Measurements from ENCODE around the gene GEMIN8.

The GEMIN8 gene

DNA sequence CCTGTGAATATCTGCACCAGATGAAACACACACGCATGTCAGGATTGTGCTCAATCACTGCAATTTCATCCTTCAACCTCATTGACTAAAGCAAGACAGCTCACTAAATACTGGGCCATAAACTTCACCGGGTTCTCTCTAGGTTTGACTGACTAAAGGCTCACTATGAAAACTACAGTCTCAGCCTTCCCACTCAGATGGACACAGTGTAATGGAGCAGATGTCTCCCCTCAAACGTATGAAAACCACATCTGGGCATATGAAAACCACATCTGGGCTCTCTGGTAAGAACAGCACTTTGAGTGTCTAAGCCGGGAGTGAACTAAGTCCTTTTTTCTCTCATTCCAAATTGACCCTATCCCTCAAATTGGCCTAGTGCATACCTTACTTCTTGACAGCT is 15.2 kb downstream of the GEMIN8 start:
- DNase-seq, result no peak

DNA sequence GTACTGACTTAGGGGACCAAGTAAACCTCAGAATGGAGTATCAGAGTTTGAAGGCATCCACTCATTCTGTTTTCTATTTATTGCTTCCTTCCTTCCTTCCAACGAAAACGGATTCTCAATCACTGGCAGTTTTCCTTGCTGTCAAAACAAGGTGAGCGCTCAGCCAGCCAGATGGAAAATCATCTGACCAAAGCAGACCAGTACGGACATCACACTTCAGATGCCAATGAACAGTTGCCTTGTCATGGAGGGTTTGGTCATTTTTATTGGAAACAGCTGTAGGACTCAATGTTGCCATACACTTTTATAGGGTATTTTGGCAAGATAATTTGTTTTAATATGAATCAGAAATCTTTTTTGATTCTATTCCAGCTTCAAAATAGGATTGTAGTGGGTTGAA is 16.6 kb downstream of the GEMIN8 start:
- DNase-seq, result no peak

DNA sequence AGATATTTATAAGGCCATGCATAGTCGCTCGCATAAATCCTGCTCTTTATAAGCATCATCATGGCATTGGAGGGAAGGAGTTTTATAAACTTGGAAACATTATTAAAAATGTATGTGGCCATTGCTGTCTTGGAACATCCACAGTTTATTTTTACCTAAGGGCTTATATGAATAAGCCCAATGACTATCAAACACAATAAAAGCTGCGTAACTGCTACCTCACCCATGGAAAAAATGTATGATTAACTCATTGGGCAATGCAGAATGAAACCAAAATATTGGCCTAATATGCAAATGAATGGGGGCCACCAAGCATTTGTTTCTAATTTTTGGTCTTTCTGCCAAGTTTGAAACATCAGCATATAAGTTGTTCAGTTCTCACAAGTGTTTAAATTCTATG is 19.1 kb downstream of the GEMIN8 start:
- no peak for DNase-seq

DNA sequence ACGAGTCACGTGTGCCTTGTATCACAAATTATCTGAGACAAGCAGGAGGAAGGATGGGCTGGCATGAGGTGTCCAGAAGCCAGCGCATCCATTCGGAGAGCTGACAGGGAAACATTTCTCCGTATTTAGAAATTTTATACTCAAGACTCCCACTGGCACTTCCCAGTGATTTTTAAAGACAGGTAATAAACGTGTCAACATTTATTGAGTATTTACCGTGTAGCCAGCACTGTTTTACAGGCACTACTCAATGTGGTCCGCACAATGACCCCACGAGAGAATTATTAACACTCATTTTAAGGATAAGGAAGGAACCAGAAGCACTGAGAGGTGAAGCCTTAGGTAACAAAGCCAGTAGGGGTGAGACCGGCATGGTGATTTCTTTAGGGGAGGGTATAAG is 23.2 kb downstream of the GEMIN8 start:
- DNase-seq, result no peak

DNA sequence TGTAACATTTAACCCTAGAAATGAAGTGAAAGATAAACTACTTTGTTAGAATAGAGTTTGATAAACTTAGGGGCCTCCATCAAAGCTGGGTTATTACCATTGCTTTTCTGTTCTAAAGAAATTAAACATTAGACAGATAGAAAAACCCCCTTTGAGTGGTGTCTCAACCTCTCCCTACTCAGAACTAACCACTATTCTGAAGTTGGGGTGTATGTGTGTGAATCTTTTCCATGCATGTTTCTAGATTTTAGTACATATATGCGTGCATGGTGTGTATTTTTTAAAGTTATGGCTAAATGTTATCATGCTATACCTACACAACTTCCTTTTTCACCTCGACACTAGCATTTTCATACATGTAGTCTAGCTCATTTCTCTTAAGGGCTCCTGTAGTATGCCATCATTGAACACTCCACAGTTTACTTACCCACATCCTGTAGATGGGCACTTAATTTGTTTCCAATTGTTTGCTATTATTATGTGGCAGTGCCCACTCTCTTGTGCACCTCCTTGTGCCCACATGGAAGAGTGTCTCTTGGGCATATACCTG is 25.7 kb downstream of the GEMIN8 start:
- no peak for DNase-seq

DNA sequence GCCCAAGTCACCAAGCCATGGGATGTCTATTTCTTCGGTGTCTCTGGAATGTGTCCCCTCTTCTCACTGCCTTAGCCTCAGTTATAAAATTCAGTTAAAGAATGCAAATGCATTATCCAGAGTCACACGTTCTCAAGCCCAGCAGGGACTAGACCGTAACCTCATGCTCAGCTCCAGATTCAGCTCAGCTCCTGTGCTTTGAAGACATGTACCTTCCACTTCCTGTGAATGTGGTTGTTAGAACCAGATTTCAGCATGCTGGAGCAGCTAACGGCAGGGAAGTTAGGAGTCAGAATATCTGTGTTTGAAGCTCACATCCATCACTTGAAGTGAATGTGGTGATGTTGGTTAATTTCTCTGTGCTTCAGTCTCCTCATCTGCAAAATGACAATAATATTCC is 26.7 kb downstream of the GEMIN8 start:
- DNase-seq, result no peak

DNA sequence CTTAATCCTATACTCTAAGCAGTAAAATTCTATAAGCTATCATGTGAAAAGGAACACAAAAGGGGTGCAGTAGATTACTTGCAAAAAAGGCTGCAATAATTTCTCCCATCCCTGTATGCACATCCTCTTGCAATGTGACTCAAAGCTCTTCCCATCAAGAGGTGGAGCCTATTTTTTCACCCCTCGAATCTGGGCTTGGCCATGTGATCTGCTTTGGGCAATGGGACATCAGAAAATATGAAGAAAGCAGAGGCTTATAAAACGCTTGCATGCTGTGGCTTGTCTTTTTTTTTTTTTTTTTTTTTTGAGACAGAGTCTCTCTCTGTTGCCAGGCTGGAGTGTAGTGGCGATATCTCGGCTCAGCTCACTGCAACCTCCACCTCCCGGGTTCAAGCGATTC is 33.0 kb downstream of the GEMIN8 start:
- DNase-seq, result no peak

DNA sequence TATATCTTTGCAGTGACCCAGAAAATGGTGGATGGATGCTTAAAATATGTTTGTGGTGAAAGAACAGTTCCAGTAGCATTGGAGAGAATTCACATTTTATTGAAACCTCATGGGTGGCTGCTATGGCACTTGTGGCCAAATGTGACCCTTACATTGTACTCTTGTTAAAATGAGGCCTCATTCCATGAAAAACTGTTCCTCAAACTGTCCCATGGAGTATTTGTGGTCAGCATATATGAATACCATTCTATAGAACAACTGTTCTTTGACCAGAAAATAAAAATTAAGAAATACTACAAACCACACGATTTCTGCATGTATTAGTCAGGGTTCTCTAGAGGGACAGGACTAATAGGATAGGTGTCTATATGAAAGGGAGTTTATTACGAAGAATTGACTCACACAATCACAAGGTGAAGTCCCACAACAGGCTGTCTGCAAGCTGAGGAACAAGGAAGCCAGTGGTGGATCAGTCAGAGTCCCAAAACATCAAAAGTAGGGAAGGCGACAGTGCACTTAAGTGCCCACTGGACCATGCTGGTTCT is 35.1 kb downstream of the GEMIN8 start:
- DNase-seq, result no peak

DNA sequence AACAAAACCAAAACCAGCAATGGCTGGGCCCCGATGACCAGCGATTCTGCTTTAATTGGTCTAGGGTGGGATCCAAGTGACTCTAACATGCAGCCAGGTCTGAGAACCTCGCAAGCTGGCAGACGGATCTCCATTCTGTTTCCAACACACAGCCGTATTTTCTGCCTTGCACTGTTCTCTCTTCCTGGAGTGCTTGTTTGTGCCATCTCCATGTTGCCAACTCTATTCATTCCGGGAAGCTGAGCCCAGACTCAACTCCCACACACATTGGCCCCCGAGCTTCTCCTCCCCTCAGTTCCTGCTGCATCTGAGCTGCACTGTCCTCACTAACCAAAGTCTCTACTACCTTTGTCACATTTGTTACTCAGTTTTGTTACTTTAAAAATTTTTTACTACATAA is 35.6 kb downstream of the GEMIN8 start:
- DNase-seq, result no peak

DNA sequence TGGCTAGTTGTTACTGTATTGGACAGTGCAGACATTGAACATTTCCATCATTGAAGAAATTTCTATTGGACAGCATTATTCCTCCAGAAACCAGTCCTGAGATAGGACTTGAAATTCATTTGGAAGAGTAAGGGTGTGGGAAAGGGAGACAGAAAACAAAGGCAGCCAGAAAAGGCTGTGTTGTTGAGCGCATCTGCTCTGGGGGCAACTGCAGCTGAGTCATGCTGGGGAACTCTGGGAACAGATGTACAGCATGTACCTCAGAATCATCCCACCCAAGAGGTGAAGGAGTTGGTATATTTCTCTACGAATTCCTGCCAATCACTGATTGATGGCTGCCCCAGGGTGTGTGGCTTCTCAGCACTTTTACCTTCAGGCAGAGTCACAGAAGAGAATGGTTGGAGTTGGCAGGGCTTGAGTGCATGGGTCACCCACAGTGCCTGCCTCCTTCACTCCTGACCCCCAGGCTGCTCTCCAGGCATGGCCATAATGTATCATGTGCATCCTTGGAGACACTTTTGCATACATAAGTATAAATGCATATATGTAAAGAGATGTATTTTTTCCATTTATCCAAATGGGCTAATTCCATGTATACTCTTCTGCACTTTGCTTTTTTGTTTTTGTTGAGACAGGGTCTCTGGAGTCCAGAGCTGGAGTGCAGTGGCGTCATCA is 39.4 kb downstream of the GEMIN8 start:
- no peak for DNase-seq

DNA sequence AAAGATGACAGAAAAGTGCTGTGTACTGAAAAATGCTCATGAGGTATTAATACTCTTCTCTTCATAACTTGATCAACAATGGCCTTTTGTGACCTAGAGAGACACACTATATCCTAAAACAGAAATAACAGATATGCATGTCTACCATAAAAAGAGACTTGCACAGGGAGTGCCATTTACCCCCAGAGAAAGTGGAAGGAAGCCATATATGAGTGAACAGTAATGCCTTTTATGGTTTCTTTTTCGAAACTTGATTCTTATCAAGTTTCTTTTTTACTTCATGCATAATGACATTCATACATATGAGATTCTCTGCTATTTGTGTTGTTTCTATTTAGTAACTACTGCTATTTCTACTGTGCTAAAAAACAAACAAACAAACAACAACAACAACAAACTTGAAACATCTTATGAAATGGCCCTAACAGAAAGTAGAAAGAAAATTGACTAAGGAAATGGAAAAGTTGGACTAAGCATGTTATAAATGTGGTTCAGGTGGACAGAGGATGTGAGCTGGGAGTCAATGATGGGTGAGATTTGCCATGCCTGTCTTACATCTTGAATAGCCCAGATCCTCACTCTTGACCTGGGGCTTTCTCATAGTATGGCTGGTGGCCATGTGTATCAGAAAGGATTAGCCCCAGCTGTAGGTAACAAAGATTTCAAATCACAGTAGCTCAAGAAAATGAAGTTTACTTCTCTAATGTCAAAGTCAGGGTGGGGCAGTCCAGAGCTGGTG is 43.8 kb downstream of the GEMIN8 start:
- no peak for DNase-seq

DNA sequence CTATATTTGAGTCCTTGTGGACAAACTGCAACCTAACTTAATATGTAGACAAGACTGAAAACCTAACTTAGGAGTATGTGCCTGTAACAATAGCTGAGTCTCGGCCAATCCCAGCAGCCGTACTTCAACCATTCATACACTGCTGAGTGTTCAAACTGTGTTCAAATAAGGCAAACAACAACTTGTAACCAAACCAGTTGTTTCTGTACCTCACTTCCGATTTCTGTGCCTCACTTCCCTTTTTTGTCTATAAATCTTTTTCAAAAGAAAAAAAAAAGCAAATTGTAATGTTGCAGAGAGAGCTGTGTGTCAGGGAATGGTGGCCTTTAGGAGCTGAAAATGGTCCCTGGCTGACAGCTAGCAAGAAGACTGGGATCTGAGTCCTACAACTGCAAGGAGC is 46.0 kb downstream of the GEMIN8 start:
- no peak for DNase-seq

DNA sequence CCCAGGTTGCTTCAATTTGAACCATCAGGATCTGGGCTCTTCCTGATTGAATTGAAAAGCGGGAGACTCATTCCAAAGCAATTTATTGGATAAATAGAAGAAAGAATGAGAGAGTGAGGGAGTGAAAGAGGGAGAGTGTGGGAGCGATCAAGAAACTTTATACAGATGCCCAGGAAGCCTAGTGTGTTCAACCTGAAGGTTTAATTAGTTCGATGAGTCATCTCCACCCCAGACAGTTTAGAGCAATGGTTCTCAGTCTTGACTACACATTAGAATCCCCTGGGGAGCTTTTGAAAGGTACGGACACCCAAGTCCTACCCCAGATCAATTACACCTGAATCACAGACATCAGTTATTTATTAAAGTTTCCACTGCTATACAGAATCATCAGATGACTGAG is 61.5 kb downstream of the GEMIN8 start:
- no peak for DNase-seq

DNA sequence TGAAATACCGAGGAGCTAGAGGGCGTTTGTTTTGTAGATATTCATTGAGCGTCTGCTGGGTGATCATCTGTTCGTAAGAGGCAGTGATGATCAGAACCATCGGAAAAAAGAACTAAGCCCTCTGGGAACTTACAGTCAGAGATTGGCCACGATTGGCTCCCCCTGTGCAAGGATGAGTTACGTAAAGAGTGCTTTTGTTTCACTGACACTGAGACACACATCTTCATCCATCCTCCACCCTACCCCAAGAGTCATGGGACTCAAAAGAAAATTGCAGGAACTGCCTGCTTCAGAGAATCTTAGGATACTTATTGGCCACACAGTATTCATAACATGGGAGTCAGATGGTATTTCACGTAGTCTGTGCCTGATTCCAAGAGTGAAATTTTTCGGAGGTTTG is 62.1 kb downstream of the GEMIN8 start:
- no peak for DNase-seq

DNA sequence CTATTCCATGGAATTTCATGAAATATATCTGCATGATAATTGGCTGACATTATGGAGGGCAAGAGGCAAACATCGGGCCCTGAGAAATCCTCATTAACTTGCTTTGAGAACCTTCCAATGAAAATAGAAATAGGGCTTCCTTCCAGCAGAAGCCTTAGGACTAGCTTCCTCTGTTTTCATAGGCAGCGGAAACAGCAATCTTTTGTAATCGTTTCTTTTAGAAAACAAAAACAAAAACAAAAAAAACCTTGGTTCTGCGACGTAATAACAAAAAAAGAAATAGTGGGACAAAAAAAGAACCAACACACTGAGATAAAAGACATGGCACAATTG is 62.9 kb downstream of the GEMIN8 start:
- no peak for DNase-seq

DNA sequence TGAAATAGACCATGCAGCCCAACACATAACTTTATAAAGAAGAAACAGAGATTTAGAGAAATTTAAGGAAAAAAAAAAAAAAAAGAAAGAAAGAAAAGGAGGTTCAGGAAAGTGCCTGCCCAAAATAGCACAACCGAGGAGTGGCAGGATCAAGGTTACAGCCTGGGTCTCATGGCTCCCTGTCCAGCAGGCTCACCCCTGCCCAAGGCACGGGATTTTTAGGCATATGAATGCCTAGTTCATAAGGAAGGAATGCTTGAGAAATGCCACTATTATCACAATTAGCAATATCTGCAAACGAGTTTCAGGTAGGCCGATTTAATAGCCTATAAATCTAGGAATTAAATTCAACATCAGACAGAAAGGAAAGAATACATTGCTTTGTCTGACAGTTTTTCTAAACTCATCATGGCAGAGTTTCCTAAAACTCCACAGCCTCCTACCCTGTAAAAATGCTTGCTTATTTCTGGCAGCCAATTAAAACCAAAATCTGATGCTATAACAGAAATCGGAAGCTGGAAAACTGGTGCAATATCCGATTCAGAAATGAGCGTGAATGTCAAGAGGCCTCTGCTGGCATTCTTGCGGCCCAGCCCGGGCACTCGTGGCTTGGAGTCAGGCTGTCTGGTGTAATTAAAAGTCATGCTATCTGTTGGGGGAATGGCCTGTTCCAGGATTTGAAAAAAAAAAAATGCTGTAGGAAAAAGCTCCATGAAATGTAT is 63.5 kb downstream of the GEMIN8 start:
- DNase-seq, result no peak

DNA sequence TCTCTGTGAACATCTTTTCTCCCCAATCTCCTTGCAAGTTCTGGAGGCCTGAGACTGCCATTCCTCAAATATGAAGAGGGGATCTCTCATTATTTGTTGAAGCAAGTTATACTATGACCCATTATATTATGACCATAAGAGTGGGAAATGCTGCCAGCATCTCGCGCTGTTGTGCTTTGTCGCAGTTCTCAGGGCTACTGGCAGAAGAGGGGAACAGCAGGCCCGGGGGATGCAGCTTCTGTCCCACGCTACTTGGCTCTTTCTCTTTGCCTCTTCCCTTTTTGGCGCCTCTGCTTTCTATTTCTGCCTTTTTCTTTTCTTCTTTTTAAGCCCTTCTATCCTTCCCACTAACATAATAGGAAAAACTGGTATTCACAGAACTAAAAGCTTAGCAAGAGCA is 64.2 kb downstream of the GEMIN8 start:
- no peak for DNase-seq

DNA sequence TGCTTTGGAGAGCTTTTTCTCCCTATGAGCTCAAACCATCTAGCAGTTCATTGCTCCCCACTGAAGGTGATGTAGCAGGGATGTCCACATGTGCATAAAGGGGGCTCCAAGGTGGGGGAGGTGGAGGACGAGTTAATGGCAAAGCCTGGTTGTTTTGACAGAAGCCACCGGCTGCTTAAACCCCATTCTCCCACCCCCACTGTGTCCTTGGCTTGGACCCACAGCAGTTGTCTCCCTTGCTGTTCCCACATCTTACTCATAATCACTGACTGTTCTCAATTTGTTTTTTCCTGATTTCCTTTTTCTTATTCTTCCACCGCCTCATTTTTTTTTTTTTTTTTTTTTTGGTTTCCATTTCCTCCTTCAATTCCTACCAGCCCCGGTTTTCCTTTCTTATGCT is 72.7 kb downstream of the GEMIN8 start:
- DNase-seq, result no peak
